ENCODE measurements around the gene NEK4. TPM values are rescaled to one million over a fixed set of nuclear protein-coding genes. Genes with fewer than 3 reads are reported as not detected.

NEK4 gene
- total RNA-seq, 1 experiment from 2014 or later, result 40.5 TPM

DNA sequence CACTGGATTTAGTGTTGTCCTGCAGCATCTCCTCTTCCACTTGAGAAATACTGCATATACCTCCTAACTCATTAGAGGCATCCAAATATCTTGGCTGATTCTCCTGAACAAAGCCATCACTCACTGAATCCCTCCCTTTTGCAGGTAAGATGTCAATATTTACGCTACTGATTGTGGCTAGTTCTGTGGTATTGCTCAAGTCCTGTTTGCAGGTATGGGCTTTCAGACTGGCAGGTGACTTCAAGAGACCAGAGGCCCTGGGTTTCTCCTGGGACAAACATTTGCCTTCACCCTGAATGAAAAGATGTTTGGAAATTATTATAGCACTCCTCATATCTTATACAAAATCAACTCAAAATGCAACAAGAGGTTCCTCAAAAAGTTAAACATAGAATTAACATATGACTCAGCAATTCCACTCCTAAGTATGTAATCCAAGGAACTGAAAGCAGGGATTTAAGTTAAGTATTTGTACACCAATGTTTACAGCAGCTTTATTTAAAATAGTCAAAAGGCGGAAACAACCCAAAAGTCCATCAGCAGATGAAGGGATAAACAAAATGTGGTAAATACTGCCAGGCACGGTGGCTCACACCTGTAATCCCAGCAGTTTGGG lies 18.6 kb downstream of the NEK4 start:
- H3K27ac Mint-ChIP-seq (ENCODE audit: unreplicated experiment), result no peak overlapping the region
- BruUV-seq (replicated peaks), result no TSS peak
- Histone ChIP-seq H3K9me3 (peaks cover 5% of the 10 kb centered on the region; the same call in 1 of the 2 replicates), H3K4me3 (ENCODE audit: low read depth, low read length) (no peak overlapping the region), H3K36me3 (ENCODE audit: control insufficient read depth, insufficient read depth, low read length) (peaks cover 1% of the 10 kb centered on the region), H3K4me1 (peaks cover 9% of the 10 kb centered on the region; the same call in 1 of the 2 replicates), H3K27me3 (replicated peaks; ENCODE audit: control insufficient read depth, insufficient read depth, low read length) (no peaks in the 10 kb centered on the region)
- ChIA-PET CTCF (no interaction called here), POLR2A (no interaction called here)
- no peaks in the 10 kb centered on the region for H3K27me3 Mint-ChIP-seq (ENCODE audit: insufficient read depth, unreplicated experiment)
- H3K4me3 Mint-ChIP-seq (ENCODE audit: unreplicated experiment), result no peak overlapping the region
- no peaks in the 10 kb centered on the region for H3K4me1 Mint-ChIP-seq (ENCODE audit: low read depth, unreplicated experiment)
- peaks cover 76% of the 10 kb centered on the region for H3K36me3 Mint-ChIP-seq (ENCODE audit: insufficient read depth, unreplicated experiment)
- DNase-seq, result peak; percentile 41 to 63
- TF ChIP-seq, protein P1, sequence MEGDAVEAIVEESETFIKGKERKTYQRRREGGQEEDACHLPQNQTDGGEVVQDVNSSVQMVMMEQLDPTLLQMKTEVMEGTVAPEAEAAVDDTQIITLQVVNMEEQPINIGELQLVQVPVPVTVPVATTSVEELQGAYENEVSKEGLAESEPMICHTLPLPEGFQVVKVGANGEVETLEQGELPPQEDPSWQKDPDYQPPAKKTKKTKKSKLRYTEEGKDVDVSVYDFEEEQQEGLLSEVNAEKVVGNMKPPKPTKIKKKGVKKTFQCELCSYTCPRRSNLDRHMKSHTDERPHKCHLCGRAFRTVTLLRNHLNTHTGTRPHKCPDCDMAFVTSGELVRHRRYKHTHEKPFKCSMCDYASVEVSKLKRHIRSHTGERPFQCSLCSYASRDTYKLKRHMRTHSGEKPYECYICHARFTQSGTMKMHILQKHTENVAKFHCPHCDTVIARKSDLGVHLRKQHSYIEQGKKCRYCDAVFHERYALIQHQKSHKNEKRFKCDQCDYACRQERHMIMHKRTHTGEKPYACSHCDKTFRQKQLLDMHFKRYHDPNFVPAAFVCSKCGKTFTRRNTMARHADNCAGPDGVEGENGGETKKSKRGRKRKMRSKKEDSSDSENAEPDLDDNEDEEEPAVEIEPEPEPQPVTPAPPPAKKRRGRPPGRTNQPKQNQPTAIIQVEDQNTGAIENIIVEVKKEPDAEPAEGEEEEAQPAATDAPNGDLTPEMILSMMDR (IDR thresholded peaks at IDR 0.05; ENCODE audit: insufficient read depth in 1 of 2, low read depth in 1 of 2, low read length in 1 of 2, severe bottlenecking in 1 of 2, unreplicated experiment in 1 of 2), result no peak
- intact Hi-C loops (cut with micrococcal nuclease; ENCODE audit: unreplicated experiment), result loop anchor here (2.0 kb wide), 1 partner anchor 23 kb away; no protein-coding TSS in a partner anchor
- H3K9me3 Mint-ChIP-seq (ENCODE audit: unreplicated experiment), result no peaks in the 10 kb centered on the region

DNA sequence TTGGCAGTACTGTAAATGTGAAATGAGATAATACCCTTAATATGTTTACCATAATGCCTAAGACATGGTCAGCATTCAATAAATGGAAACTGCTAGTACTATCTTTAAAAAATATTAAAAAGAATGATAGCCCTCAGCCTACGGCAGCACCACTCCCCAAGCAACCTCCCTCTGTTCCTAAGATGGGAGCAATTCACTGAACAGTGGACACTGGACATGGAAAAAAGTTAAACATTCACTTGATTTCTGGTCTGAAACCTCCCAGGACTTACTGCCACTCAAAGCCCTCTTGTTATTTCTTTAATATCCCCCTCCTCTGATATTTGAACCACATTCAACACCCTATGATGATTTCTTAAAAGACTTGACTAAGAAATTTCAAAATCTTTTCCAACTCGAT lies 27.0 kb downstream of the NEK4 start:
- DNase-seq, result no peak
- ChIA-PET POLR2A (no interaction called here), CTCF (interaction anchor here (1.0 kb wide), 1 partner anchor 89 kb away, joined by 3 read pairs; no protein-coding TSS in a partner anchor)
- no peaks in the 10 kb centered on the region for H3K9me3 Mint-ChIP-seq (ENCODE audit: unreplicated experiment)
- Histone ChIP-seq H3K36me3 (ENCODE audit: control insufficient read depth, insufficient read depth, low read length) (no peaks in the 10 kb centered on the region), H3K9me3 (no peaks in the 10 kb centered on the region; the same call in 1 of the 2 replicates), H3K4me1 (peaks cover 7% of the 10 kb centered on the region; the same call in 1 of the 2 replicates), H3K4me3 (ENCODE audit: low read depth, low read length) (no peak overlapping the region), H3K27me3 (replicated peaks; ENCODE audit: control insufficient read depth, insufficient read depth, low read length) (no peaks in the 10 kb centered on the region)
- no peak overlapping the region for H3K4me3 Mint-ChIP-seq (ENCODE audit: unreplicated experiment)
- intact Hi-C loops (cut with micrococcal nuclease; ENCODE audit: unreplicated experiment), result no loop called here
- H3K27me3 Mint-ChIP-seq (ENCODE audit: insufficient read depth, unreplicated experiment), result no peaks in the 10 kb centered on the region
- no peak overlapping the region for H3K27ac Mint-ChIP-seq (ENCODE audit: unreplicated experiment)
- peaks cover 73% of the 10 kb centered on the region for H3K36me3 Mint-ChIP-seq (ENCODE audit: insufficient read depth, unreplicated experiment)
- no TSS peak for BruUV-seq (replicated peaks)
- peaks cover 11% of the 10 kb centered on the region for H3K4me1 Mint-ChIP-seq (ENCODE audit: low read depth, unreplicated experiment)
- TF ChIP-seq, protein P1 (IDR thresholded peaks at IDR 0.05; ENCODE audit: insufficient read depth in 1 of 2, low read depth in 1 of 2, low read length in 1 of 2, severe bottlenecking in 1 of 2, unreplicated experiment in 1 of 2), result no peak

DNA sequence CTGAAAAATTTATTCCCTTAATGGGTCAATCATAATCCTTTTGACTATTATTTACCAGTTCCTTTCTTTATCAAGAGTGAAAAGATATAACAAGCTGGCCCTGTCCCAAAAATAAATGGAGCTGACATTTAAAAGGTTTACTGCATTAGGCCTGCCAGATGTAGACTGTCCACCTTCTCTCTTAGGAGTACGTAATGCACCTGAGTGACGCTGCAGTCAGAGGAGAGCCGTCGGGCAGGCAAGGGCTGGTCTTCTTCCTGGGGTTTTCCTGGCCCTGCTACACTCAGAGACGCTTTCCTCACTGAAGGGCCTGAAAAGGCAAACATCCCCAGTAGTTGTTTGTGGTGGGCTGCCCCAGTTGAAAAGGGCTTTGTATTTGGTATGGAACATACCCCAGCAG lies 27.6 kb downstream of the NEK4 start:
- peaks cover 7% of the 10 kb centered on the region; the same call in 1 of the 2 replicates for H3K4me1 ChIP-seq
- BruUV-seq (replicated peaks), result no TSS peak
- peaks cover 11% of the 10 kb centered on the region for H3K4me1 Mint-ChIP-seq (ENCODE audit: low read depth, unreplicated experiment)
- H3K4me3 ChIP-seq (ENCODE audit: low read depth, low read length), result no peak overlapping the region
- H3K36me3 Mint-ChIP-seq (ENCODE audit: insufficient read depth, unreplicated experiment), result peaks cover 72% of the 10 kb centered on the region
- no peak for DNase-seq
- H3K27me3 Mint-ChIP-seq (ENCODE audit: insufficient read depth, unreplicated experiment), result no peaks in the 10 kb centered on the region
- ChIA-PET CTCF (interaction anchor here (1.0 kb wide), 1 partner anchor 89 kb away, joined by 3 read pairs; no protein-coding TSS in a partner anchor), POLR2A (no interaction called here)
- TF ChIP-seq, protein P1 (IDR thresholded peaks at IDR 0.05; ENCODE audit: insufficient read depth in 1 of 2, low read depth in 1 of 2, low read length in 1 of 2, severe bottlenecking in 1 of 2, unreplicated experiment in 1 of 2), result no peak
- intact Hi-C loops (cut with micrococcal nuclease; ENCODE audit: unreplicated experiment), result no loop called here
- no peak overlapping the region for H3K4me3 Mint-ChIP-seq (ENCODE audit: unreplicated experiment)
- no peaks in the 10 kb centered on the region; the same call in 1 of the 2 replicates for H3K9me3 ChIP-seq
- H3K27me3 ChIP-seq (replicated peaks; ENCODE audit: control insufficient read depth, insufficient read depth, low read length), result no peaks in the 10 kb centered on the region
- H3K27ac Mint-ChIP-seq (ENCODE audit: unreplicated experiment), result no peak overlapping the region
- no peaks in the 10 kb centered on the region for H3K36me3 ChIP-seq (ENCODE audit: control insufficient read depth, insufficient read depth, low read length)
- H3K9me3 Mint-ChIP-seq (ENCODE audit: unreplicated experiment), result no peaks in the 10 kb centered on the region

All from Caco-2 (cell line).